ENCODE data around the gene ADGRG1.

Gene ADGRG1

DNA sequence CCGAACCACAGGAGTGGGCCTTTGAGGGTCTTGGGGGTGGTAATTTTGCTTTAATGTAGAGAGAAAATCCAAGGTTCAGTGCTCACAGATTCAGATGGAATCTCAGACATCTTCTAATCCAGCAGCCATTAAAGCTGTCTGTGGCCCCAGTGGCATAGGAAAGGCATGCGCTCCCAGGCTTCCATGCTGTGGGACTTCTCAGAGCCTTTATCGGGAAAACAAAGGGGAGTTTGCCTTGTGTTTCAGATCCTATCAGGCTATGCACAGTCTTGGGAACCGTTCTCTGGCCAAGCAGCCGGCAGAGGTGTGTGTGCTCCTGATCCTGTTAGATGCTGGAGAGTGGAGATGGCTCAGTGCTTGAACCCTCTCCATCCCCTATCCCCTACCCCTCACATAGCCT lies 7.8 kb downstream of the ADGRG1 start (continued):
- TF ChIP-seq ZSCAN30 (tag by site-specific recombination; IDR thresholded peaks at IDR 0.05): no peak
- TF ChIP-seq ZNF19 (tag by site-specific recombination; IDR thresholded peaks at IDR 0.05; ENCODE audit: low read depth): no peak
- TF ChIP-seq ZNF768 (tag by site-specific recombination; IDR thresholded peaks at IDR 0.05): no peak
- TF ChIP-seq EGR2 (tag by site-specific recombination; IDR thresholded peaks at IDR 0.05; ENCODE audit: low read depth): no peak
- no peak for TF ChIP-seq PRDM1 (tag by site-specific recombination; IDR thresholded peaks at IDR 0.05)

- TF ChIP-seq ZBTB7A (tag by site-specific recombination; IDR thresholded peaks at IDR 0.05; ENCODE audit: low read depth) (no peak), ZNF777 (tag by site-specific recombination; IDR thresholded peaks at IDR 0.05; ENCODE audit: borderline replicate concordance) (no peak), GLIS1 (tag by site-specific recombination; IDR thresholded peaks at IDR 0.05) (no peak), TSHZ1 (tag by site-specific recombination; IDR thresholded peaks at IDR 0.05; ENCODE audit: borderline replicate concordance) (no peak), ZNF2 (tag by site-specific recombination; IDR thresholded peaks at IDR 0.05) (no peak)
- TF ChIP-seq, protein P1, sequence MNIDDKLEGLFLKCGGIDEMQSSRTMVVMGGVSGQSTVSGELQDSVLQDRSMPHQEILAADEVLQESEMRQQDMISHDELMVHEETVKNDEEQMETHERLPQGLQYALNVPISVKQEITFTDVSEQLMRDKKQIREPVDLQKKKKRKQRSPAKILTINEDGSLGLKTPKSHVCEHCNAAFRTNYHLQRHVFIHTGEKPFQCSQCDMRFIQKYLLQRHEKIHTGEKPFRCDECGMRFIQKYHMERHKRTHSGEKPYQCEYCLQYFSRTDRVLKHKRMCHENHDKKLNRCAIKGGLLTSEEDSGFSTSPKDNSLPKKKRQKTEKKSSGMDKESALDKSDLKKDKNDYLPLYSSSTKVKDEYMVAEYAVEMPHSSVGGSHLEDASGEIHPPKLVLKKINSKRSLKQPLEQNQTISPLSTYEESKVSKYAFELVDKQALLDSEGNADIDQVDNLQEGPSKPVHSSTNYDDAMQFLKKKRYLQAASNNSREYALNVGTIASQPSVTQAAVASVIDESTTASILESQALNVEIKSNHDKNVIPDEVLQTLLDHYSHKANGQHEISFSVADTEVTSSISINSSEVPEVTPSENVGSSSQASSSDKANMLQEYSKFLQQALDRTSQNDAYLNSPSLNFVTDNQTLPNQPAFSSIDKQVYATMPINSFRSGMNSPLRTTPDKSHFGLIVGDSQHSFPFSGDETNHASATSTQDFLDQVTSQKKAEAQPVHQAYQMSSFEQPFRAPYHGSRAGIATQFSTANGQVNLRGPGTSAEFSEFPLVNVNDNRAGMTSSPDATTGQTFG (tag by site-specific recombination; IDR thresholded peaks at IDR 0.05; ENCODE audit: borderline replicate concordance): no peak
- Histone ChIP-seq H3K4me1 (ENCODE audit: control insufficient read depth, insufficient read depth, low read length) (no peaks in the 10 kb centered on the region), H3K4me3 (ENCODE audit: low read depth, low read length) (no peak overlapping the region), H3K27ac (ENCODE audit: extremely low read depth, low read depth, low read length) (no peak overlapping the region), H3K36me3 (ENCODE audit: control insufficient read depth in 2 of 2, insufficient read depth in 1 of 2, low read length in 2 of 2) (no peaks in the 10 kb centered on the region), H3K9me3 (ENCODE audit: control insufficient read depth, insufficient read depth, low read depth, low read length) (no peaks in the 10 kb centered on the region)
- POLR2A ChIA-PET: interaction anchor here (0.6 to 1.5 kb wide), 2 partner anchors 9 to 19 kb away, joined by 3 read pairs; partner anchors contain the start of gene ADGRG1
- CTCF ChIA-PET: interaction anchor here (2.1 to 8.7 kb wide), 2 partner anchors 12 to 36 kb away, joined by 8 to 60 read pairs; no protein-coding TSS in a partner anchor
Measured at GRCh38 chr16:57637020-57637419, 8.6 kb downstream of the ADGRG1 start.

DNA sequence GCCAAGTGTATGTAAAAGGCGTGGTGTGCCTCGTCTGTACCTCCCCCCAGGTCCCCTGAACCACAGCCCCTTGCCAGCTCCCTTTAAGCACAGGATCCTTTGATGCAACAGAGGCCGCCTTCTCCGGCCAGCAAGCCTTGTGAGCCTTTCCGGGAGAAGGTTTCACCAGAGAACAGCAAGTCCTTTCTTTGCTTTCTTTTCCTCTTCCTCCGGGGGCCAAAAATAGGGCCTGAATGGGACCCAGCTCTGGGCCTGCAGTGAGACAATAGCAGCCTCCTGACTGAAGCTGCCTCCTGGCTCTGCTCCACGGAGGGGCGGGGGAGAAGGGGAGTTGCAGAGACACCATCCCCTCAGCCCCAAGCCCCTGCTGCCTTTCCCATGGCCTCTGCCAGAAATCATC lies 9.0 kb downstream of the ADGRG1 start:
- Histone ChIP-seq H3K27ac (ENCODE audit: extremely low read depth, low read depth, low read length) (no peak overlapping the region), H3K9me3 (ENCODE audit: control insufficient read depth, insufficient read depth, low read depth, low read length) (no peaks in the 10 kb centered on the region), H3K36me3 (ENCODE audit: control insufficient read depth in 2 of 2, insufficient read depth in 1 of 2, low read length in 2 of 2) (no peaks in the 10 kb centered on the region), H3K4me3 (ENCODE audit: low read depth, low read length) (no peak overlapping the region), H3K4me1 (ENCODE audit: control insufficient read depth, insufficient read depth, low read length) (no peaks in the 10 kb centered on the region)
- ChIA-PET POLR2A (interaction anchor here (0.6 to 1.5 kb wide), 2 partner anchors 9 to 19 kb away, joined by 3 read pairs; partner anchors contain the start of gene ADGRG1), CTCF (interaction anchor here (0.7 to 8.7 kb wide), 5 partner anchors 11 to 544 kb away, joined by 3 to 60 read pairs (median 5); no protein-coding TSS in a partner anchor)
- no peak for TF ChIP-seq ZNF664 (tag by site-specific recombination; IDR thresholded peaks at IDR 0.05)
- no peak for TF ChIP-seq ZNF221 (tag by site-specific recombination; IDR thresholded peaks at IDR 0.05; ENCODE audit: borderline replicate concordance)
- no peak for TF ChIP-seq KLF16 (tag by site-specific recombination; IDR thresholded peaks at IDR 0.05)
- no peak for TF ChIP-seq KLF9 (tag by site-specific recombination; IDR thresholded peaks at IDR 0.05; ENCODE audit: low read depth)
- no peak for TF ChIP-seq ZNF560 (tag by site-specific recombination; IDR thresholded peaks at IDR 0.05; ENCODE audit: borderline replicate concordance)
- TF ChIP-seq, protein P2, sequence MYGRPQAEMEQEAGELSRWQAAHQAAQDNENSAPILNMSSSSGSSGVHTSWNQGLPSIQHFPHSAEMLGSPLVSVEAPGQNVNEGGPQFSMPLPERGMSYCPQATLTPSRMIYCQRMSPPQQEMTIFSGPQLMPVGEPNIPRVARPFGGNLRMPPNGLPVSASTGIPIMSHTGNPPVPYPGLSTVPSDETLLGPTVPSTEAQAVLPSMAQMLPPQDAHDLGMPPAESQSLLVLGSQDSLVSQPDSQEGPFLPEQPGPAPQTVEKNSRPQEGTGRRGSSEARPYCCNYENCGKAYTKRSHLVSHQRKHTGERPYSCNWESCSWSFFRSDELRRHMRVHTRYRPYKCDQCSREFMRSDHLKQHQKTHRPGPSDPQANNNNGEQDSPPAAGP (tag by site-specific recombination; IDR thresholded peaks at IDR 0.05): no peak
- no peak for TF ChIP-seq ZIC2 (tag by site-specific recombination; IDR thresholded peaks at IDR 0.05)
- no peak for TF ChIP-seq FEZF1 (tag by site-specific recombination; IDR thresholded peaks at IDR 0.05)
- TF ChIP-seq, protein P3, sequence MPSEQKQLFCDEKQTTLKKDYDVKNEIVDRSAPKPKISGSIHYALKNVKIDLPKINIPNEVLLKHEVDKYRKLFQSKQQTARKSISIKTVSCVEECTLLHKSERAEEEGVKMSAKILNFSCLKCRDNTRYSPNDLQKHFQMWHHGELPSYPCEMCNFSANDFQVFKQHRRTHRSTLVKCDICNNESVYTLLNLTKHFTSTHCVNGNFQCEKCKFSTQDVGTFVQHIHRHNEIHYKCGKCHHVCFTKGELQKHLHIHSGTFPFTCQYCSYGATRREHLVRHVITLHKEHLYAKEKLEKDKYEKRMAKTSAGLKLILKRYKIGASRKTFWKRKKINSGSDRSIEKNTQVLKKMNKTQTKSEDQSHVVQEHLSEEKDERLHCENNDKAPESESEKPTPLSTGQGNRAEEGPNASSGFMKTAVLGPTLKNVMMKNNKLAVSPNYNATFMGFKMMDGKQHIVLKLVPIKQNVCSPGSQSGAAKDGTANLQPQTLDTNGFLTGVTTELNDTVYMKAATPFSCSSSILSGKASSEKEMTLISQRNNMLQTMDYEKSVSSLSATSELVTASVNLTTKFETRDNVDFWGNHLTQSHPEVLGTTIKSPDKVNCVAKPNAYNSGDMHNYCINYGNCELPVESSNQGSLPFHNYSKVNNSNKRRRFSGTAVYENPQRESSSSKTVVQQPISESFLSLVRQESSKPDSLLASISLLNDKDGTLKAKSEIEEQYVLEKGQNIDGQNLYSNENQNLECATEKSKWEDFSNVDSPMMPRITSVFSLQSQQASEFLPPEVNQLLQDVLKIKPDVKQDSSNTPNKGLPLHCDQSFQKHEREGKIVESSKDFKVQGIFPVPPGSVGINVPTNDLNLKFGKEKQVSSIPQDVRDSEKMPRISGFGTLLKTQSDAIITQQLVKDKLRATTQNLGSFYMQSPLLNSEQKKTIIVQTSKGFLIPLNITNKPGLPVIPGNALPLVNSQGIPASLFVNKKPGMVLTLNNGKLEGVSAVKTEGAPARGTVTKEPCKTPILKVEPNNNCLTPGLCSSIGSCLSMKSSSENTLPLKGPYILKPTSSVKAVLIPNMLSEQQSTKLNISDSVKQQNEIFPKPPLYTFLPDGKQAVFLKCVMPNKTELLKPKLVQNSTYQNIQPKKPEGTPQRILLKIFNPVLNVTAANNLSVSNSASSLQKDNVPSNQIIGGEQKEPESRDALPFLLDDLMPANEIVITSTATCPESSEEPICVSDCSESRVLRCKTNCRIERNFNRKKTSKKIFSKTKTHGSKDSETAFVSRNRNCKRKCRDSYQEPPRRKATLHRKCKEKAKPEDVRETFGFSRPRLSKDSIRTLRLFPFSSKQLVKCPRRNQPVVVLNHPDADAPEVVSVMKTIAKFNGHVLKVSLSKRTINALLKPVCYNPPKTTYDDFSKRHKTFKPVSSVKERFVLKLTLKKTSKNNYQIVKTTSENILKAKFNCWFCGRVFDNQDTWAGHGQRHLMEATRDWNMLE (tag by site-specific recombination; conservative IDR thresholded peaks at IDR 0.05; ENCODE audit: low read depth): no peak
- no peak for TF ChIP-seq HOXC10 (CRISPR knock-in tag; IDR thresholded peaks at IDR 0.05)
- TF ChIP-seq ZBTB21 (tag by site-specific recombination; IDR thresholded peaks at IDR 0.05): no peak
